A549 (cell line): ENCODE results near the gene PCSK6. TPM values are rescaled to one million over a fixed set of nuclear protein-coding genes. Genes with fewer than 3 reads are reported as not detected.

Experiments used
- ATAC-seq, 2 experiments: fragments of 200-7000 bp in 1 of 2; fragments of >200 bp in 1 of 2; cut with Nextera tagmentation in 1 of 2; cut with Tn5 transposase in 1 of 2; 3 replicates each; pipeline versions ENCODE4 v1.8.0 to v1.9.1; 2018 to 2020; ENCODE audit warnings: mild to moderate bottlenecking in 1 of 2, moderate library complexity in 1 of 2
- CTCF ChIA-PET: fragments of 300-600 bp; sonication (Branson Sonifier 250); formaldehyde crosslinking; extraction: SDS; loops from one replicate; lab custom pipeline; 2021; ENCODE audit warnings: antibody characterized with exemption, inconsistent platforms; lab: Yijun Ruan, JAX
- POLR2A ChIA-PET: fragments of 350-600 bp; formaldehyde crosslinking; extraction: SDS; loops from one replicate; lab custom pipeline; 2021; ENCODE audit warnings: antibody characterized with exemption, inconsistent platforms; lab: Yijun Ruan, JAX
- DNase-seq, 2 experiments: peaks; one replicate each; pipeline versions ENCODE4 v3.0.0 to v3.0.0-alpha.2; 2011 to 2016; ENCODE audit warnings: low read depth in 1 of 2, low spot score in 1 of 2
- FAIRE-seq: peaks from 2 replicates; lab custom pipeline; 2011; peaks lifted over from hg19 to GRCh38; lab: Jason Lieb, UNC
- H3K27ac ChIP-seq, 2 experiments: fragments of >200 bp; sonication (Bioruptor Twin); formaldehyde crosslinking; 3 replicates each; pipeline ENCODE4 v1.5.1; 2016 to 2017
- H3K4me1 ChIP-seq: fragments of >200 bp; sonication (Bioruptor Twin); formaldehyde crosslinking; 3 replicates; pipeline ENCODE4 v1.6.1; 2016
- H3K4me2 ChIP-seq: fragments of >200 bp; sonication (Bioruptor Twin); formaldehyde crosslinking; 3 replicates; pipeline ENCODE4 v1.6.1; 2016
- H3K4me3 ChIP-seq: fragments of >200 bp; sonication (Bioruptor Twin); formaldehyde crosslinking; 3 replicates; pipeline ENCODE4 v1.5.1; 2016
- H3K9me3 ChIP-seq: fragments of >200 bp; sonication (Bioruptor Twin); formaldehyde crosslinking; 3 replicates; pipeline ENCODE4 v1.6.1; 2016
- BCL3 ChIP-seq: fragments of >200 bp; sonication (Bioruptor Twin); formaldehyde crosslinking; IDR thresholded peaks from 3 replicates; pipeline ENCODE4 v1.6.1; 2016
- CBX8 ChIP-seq: fragments of 200-600 bp; sonication (generic); IDR thresholded peaks from 2 replicates; pipeline ENCODE4 v1.6.1; 2016
- CTCF ChIP-seq: fragments of >200 bp; sonication (Bioruptor Twin); formaldehyde crosslinking; IDR thresholded peaks from 3 replicates; pipeline ENCODE4 v1.5.1; 2016
- E2F6 ChIP-seq: IDR thresholded peaks from 2 replicates; pipeline ENCODE4 v1.6.1; 2012; ENCODE audit warnings: low read depth, borderline replicate concordance
- EHF ChIP-seq: fragments of 250-450 bp; sonication (Bioruptor Pico); IDR thresholded peaks from 2 replicates; pipeline ENCODE4 v1.5.0; 2020; ENCODE audit warnings: mild to moderate bottlenecking
- ELK1 ChIP-seq: fragments of 150-350 bp; IDR thresholded peaks from 2 replicates; pipeline ENCODE4 v1.6.1; 2014; ENCODE audit warnings: low read depth, mild to moderate bottlenecking, low read length
- HDAC2 ChIP-seq: fragments of 200-600 bp; sonication (generic); IDR thresholded peaks from 2 replicates; pipeline ENCODE4 v1.6.1; 2016
- HOXA7 ChIP-seq: fragments of 250-450 bp; sonication (Bioruptor Pico); IDR thresholded peaks from 2 replicates; pipeline ENCODE4 v1.5.0; 2020; ENCODE audit warnings: mild to moderate bottlenecking, moderate library complexity
- JUN ChIP-seq, 2 experiments: fragments of >200 bp; sonication (Bioruptor Twin); formaldehyde crosslinking; IDR thresholded peaks; 2 replicates in 1 of 2; 3 replicates in 1 of 2; pipeline ENCODE4 v1.6.1; 2016 to 2017
- MAX ChIP-seq: IDR thresholded peaks from 2 replicates; pipeline ENCODE4 v1.6.1; 2012
- MAZ ChIP-seq: fragments of 150-350 bp; IDR thresholded peaks from 2 replicates; pipeline ENCODE4 v1.6.1; 2014; ENCODE audit warnings: antibody characterized with exemption, low read depth, low read length, borderline replicate concordance
- NFE2L2 ChIP-seq: fragments of 150-350 bp; conservative IDR thresholded peaks from 2 replicates; pipeline ENCODE4 v1.6.1; 2014; ENCODE audit warnings: low read length
- NPAS2 ChIP-seq: fragments of 250-450 bp; sonication (Bioruptor Pico); IDR thresholded peaks from 2 replicates; pipeline ENCODE4 v1.8.0; 2022; ENCODE audit warnings: mild to moderate bottlenecking, moderate library complexity, borderline replicate concordance
- PBX3 ChIP-seq: IDR thresholded peaks from 2 replicates; pipeline ENCODE4 v1.6.1; 2012
- POLR2AphosphoS2 ChIP-seq: conservative IDR thresholded peaks from 2 replicates; pipeline ENCODE4 v1.6.1; 2012; ENCODE audit warnings: low read length, improper control_type of control experiment, inconsistent platforms
- RAD21 ChIP-seq, 2 experiments: fragments of >200 bp in 1 of 2; sonication (Bioruptor Twin) in 1 of 2; formaldehyde crosslinking in 1 of 2; IDR thresholded peaks in 1 of 2; conservative IDR thresholded peaks in 1 of 2; 2 replicates in 1 of 2; 3 replicates in 1 of 2; pipeline ENCODE4 v1.6.1; 2012 to 2018; ENCODE audit warnings: inconsistent platforms in 1 of 2
- RARB ChIP-seq: fragments of 250-450 bp; sonication (Bioruptor Pico); IDR thresholded peaks from 2 replicates; pipeline ENCODE4 v1.8.0; 2021; ENCODE audit warnings: mild to moderate bottlenecking, moderate library complexity
- RCOR1 ChIP-seq: fragments of 150-350 bp; IDR thresholded peaks from 2 replicates; pipeline ENCODE4 v1.6.1; 2014; ENCODE audit warnings: antibody characterized with exemption, low read length, low read depth
- RNF2 ChIP-seq: fragments of 200-600 bp; sonication (generic); IDR thresholded peaks from 2 replicates; pipeline ENCODE4 v1.6.1; 2016; ENCODE audit warnings: low read depth, mild to moderate bottlenecking, antibody characterized with exemption, moderate library complexity, borderline replicate concordance
- SMC3 ChIP-seq: fragments of >200 bp; sonication (Bioruptor Twin); formaldehyde crosslinking; IDR thresholded peaks from 3 replicates; pipeline ENCODE4 v1.6.1; 2018; ENCODE audit warnings: inconsistent platforms
- SREBF2 ChIP-seq: fragments of 450-650 bp; IDR thresholded peaks from 2 replicates; pipeline ENCODE4 v1.6.1; 2014; ENCODE audit warnings: mild to moderate bottlenecking, moderate library complexity
- TFCP2L1 ChIP-seq: fragments of 250-450 bp; sonication (Bioruptor Pico); IDR thresholded peaks from 2 replicates; pipeline ENCODE4 v1.5.0; 2021; ENCODE audit warnings: mild to moderate bottlenecking
- ZC3H11A ChIP-seq: fragments of 450-650 bp; IDR thresholded peaks from 2 replicates; pipeline ENCODE4 v1.6.1; 2014; ENCODE audit warnings: antibody characterized with exemption, mild to moderate bottlenecking
- ZFP36 ChIP-seq: fragments of 450-650 bp; IDR thresholded peaks from 2 replicates; pipeline ENCODE4 v1.6.1; 2014; ENCODE audit warnings: borderline replicate concordance; ENCODE audit not compliant: partially characterized antibody
- WGBS: methylation state at CpG from one replicate; pipeline ENCODE4 v1.1.6; 2017; ENCODE audit errors: missing lambda C conversion rate; 5-methylcytosine and 5-hydroxymethylcytosine counted together
- polyA plus RNA-seq, 4 experiments: library from polyadenylated mRNA; depleted of rRNA in 3 of 4; stranded (reverse); fragments of >200 nt; fragmentation: RNase III in 1 of 4; extraction: RNeasy Plus Mini Kit Qiagen cat#74134 plus additional on column Dnase treatment in 1 of 4; gene quantifications; 2 replicates in 3 of 4; 3 replicates in 1 of 4; pipeline ENCODE4 v1.2.3, GENCODE V29; 2011 to 2017

Gene PCSK6
- polyA plus RNA-seq, 2 of the 4 experiments (the other 2 are of a cell fraction) = 10.0 to 15.2 TPM

GRCh38 chr15:101503296-101503599, 13.7 kb upstream of the PCSK6 start:
- Histone ChIP-seq H3K4me1 (0 out of 3 replicates have a peak, but pooled peaks cover 6% of the 10 kb centered on the region), H3K4me2 (no peak overlapping the region), H3K9me3 (no peaks in the 10 kb centered on the region), H3K27ac (no peak overlapping the region)
- 91% methylated on average over 9 of the region's 9 CpGs for WGBS
- DNase-seq = no peak
- POLR2A ChIA-PET = no interaction called here
- no peak for ATAC-seq
- TF ChIP-seq BCL3 (no peak), NFE2L2 (no peak), TFCP2L1 (CRISPR knock-in tag) (no peak)
- TF ChIP-seq, all 56 proteins: peak for 0
- no peak for FAIRE-seq
- H3K4me3 ChIP-seq = no peak overlapping the region
- CTCF ChIA-PET = interaction anchor here (0.6 to 7.0 kb wide), 7 partner anchors 9 to 215 kb away, joined by 3 to 98 read pairs (median 30); no protein-coding TSS in a partner anchor

GRCh38 chr15:101502572-101503295, 13.2 kb upstream of the PCSK6 start:
- no peak overlapping the region for H3K4me2 ChIP-seq
- no peak for TF ChIP-seq EHF (CRISPR knock-in tag)
- no peak for TF ChIP-seq RARB
- no peak for TF ChIP-seq ZC3H11A
- TF ChIP-seq, all 56 proteins: peak for 0
- ChIA-PET CTCF (interaction anchor here (0.6 to 7.0 kb wide), 57 partner anchors 10 to 233 kb away, joined by 3 to 98 read pairs (median 5); partner anchors contain the start of genes PCSK6 and SNRPA1), POLR2A (no interaction called here)
- WGBS = 89% methylated on average over 23 of the region's 23 CpGs
- Histone ChIP-seq H3K4me3 (no peak overlapping the region), H3K9me3 (no peaks in the 10 kb centered on the region), H3K4me1 (0 out of 3 replicates have a peak, but pooled peaks cover 6% of the 10 kb centered on the region), H3K27ac (no peak overlapping the region)
- DNase-seq (no peak), ATAC-seq (no peak), FAIRE-seq (no peak)

GRCh38 chr15:101501703-101502373, 12.3 kb upstream of the PCSK6 start:
- DNase-seq = peak; percentile 51 to 87
- WGBS = 32% methylated on average over 18 of the region's 23 CpGs
- ATAC-seq = peak; percentile 92 to 98
- ChIA-PET CTCF (interaction anchor here (0.6 to 7.0 kb wide), 63 partner anchors 9 to 232 kb away, joined by 3 to 98 read pairs (median 4); partner anchors contain the start of genes PCSK6 and SNRPA1), POLR2A (interaction anchor here (1.2 kb wide), 1 partner anchor 212 kb away, joined by 3 read pairs; no protein-coding TSS in a partner anchor)
- no peaks in the 10 kb centered on the region for H3K9me3 ChIP-seq
- peak overlapping the region; percentile 44 for H3K4me2 ChIP-seq
- TF ChIP-seq RCOR1 (no peak), ELK1 (no peak), MAX (no peak), RNF2 (no peak), MAZ (no peak), HDAC2 (no peak), ZFP36 (no peak), PBX3 (no peak), JUN (IDR thresholded peaks at IDR 0.05) (no peak), ZC3H11A (no peak), SREBF2 (no peak), SMC3 (peak; percentile 77), POLR2AphosphoS2 (no peak), BCL3 (no peak), HOXA7 (CRISPR knock-in tag) (no peak), RAD21 (conservative IDR thresholded peaks at IDR 0.05 in 1 of 2, IDR thresholded peaks at IDR 0.05 in 1 of 2) (peak; percentile 65 to 67), CBX8 (no peak), E2F6 (no peak), CTCF (peak; percentile 76), NPAS2 (CRISPR knock-in tag) (no peak)
- FAIRE-seq = no peak
- H3K4me3 ChIP-seq = no peak overlapping the region
- peak overlapping the region; percentile 51 to 54; a peak in 5 of 6 replicates for H3K27ac ChIP-seq
- 0 out of 3 replicates have a peak, but pooled peaks cover 6% of the 10 kb centered on the region for H3K4me1 ChIP-seq
